VCaP (cell line): ENCODE results near the gene IL24.
"Not testable (repeated sequence)": the region's sequence is repeated elsewhere in the genome, so short reads cannot be mapped to it uniquely, and the experiment has no call there.

Experiments
- H3K27ac ChIP-seq: fragments of 450-650 bp; 2 replicates; pipeline ENCODE4 v1.5.1; 2017
- CTCF ChIP-seq: fragments of 450-650 bp; conservative IDR thresholded peaks from 2 replicates; pipeline ENCODE4 v1.5.1; 2017; ENCODE audit warnings: mild to moderate bottlenecking, moderate library complexity

Gene IL24

GRCh38 chr1:206897175-206897574 is at the start of gene IL24:
Gene IL24 (plus strand): TSS chr1:206897443. CDS start chr1:206897833, 390 bp downstream.
- TF ChIP-seq CTCF = no peak
- no peak within 1 kb of the TSS for H3K27ac ChIP-seq

- TF ChIP-seq CTCF = no peak
These were observed 49.3 kb upstream of the IL24 start for GRCh38 chr1:206847946-206848345.

GRCh38 chr1:206850401-206850800 is 46.8 kb upstream of the IL24 start:
- H3K27ac ChIP-seq = no peak overlapping the region
- TF ChIP-seq CTCF = no peak

More at GRCh38 chr1:206847946-206848345, 49.3 kb upstream of the IL24 start:
- no peak overlapping the region for H3K27ac ChIP-seq

- no peak overlapping the region for H3K27ac ChIP-seq
- TF ChIP-seq CTCF = no peak
These were observed 45.8 kb upstream of the IL24 start for GRCh38 chr1:206851341-206852010.

GRCh38 chr1:206852662-206853061 is 44.6 kb upstream of the IL24 start:
- not testable (repeated sequence) for H3K27ac ChIP-seq

- not testable (repeated sequence) for H3K27ac ChIP-seq
These were observed 43.5 kb upstream of the IL24 start for GRCh38 chr1:206853696-206854095.

GRCh38 chr1:206854401-206855129 is 42.7 kb upstream of the IL24 start:
- H3K27ac ChIP-seq = no peak overlapping the region
- no peak for TF ChIP-seq CTCF

GRCh38 chr1:206855859-206856258 is 41.4 kb upstream of the IL24 start:
- TF ChIP-seq CTCF = no peak
- H3K27ac ChIP-seq = no peak overlapping the region
